Measurements from ENCODE around the gene SLIT3.
A peak's percentile ranks its signal among the peaks of the same experiment; 100 is the strongest.

The SLIT3 gene

GRCh38 chr5:169094586-169095409 lies 206.1 kb downstream of the SLIT3 start:
- TF ChIP-seq CTCF (IDR thresholded peaks at IDR 0.05; ENCODE audit: low read depth, low read length, missing control alignments) = no peak
- H3K4me3 ChIP-seq (ENCODE audit: low read depth, low read length) = no peak overlapping the region
- DNase-seq (ENCODE audit: low read depth) = no peak

GRCh38 chr5:169091396-169091980 lies 209.5 kb downstream of the SLIT3 start:
- DNase-seq (ENCODE audit: low read depth) = no peak
- no peak for TF ChIP-seq CTCF (IDR thresholded peaks at IDR 0.05; ENCODE audit: low read depth, low read length, missing control alignments)
- H3K4me3 ChIP-seq (ENCODE audit: low read depth, low read length) = no peak overlapping the region

- no peak overlapping the region for H3K4me3 ChIP-seq (ENCODE audit: low read depth, low read length)
- DNase-seq (ENCODE audit: low read depth) = no peak
- TF ChIP-seq CTCF (IDR thresholded peaks at IDR 0.05; ENCODE audit: low read depth, low read length, missing control alignments) = peak; percentile 36
These were observed 211.6 kb downstream of the SLIT3 start for GRCh38 chr5:169089343-169089742.

GRCh38 chr5:169088028-169088725 lies 212.8 kb downstream of the SLIT3 start:
- no peak for TF ChIP-seq CTCF (IDR thresholded peaks at IDR 0.05; ENCODE audit: low read depth, low read length, missing control alignments)
- no peak overlapping the region for H3K4me3 ChIP-seq (ENCODE audit: low read depth, low read length)
- DNase-seq (ENCODE audit: low read depth) = no peak

- no peak overlapping the region for H3K4me3 ChIP-seq (ENCODE audit: low read depth, low read length)
- DNase-seq (ENCODE audit: low read depth) = no peak
- TF ChIP-seq CTCF (IDR thresholded peaks at IDR 0.05; ENCODE audit: low read depth, low read length, missing control alignments) = no peak
These were observed 215.3 kb downstream of the SLIT3 start for GRCh38 chr5:169085636-169086035.

GRCh38 chr5:169085212-169085611 lies 215.7 kb downstream of the SLIT3 start:
- H3K4me3 ChIP-seq (ENCODE audit: low read depth, low read length) = no peak overlapping the region
- no peak for TF ChIP-seq CTCF (IDR thresholded peaks at IDR 0.05; ENCODE audit: low read depth, low read length, missing control alignments)
- no peak for DNase-seq (ENCODE audit: low read depth)
